AG20443 (cell line): ENCODE measurements around the gene GGT5.
"Not testable (repeated sequence)": the region's sequence is repeated elsewhere in the genome, so short reads cannot be mapped to it uniquely, and the experiment has no call there.

Source experiments
- DNase-seq: peaks from one replicate; pipeline ENCODE4 v3.0.0; 2012; ENCODE audit warnings: low spot score, mixed read lengths

GGT5 gene

DNA sequence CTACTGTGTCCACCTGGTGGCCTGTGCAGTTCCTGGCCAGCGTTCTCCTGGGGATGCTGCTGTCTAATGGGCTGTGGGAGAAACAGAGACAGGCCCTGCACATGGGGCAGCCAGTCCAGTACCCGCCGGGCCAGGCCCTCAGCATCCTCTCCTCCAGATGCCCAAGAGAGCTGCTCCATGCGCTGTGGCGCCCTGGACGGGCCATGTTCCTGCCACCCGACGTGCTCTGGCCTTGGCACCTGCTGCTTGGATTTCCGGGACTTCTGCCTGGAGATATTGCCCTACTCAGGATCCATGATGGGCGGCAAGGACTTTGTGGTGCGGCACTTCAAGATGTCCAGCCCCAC lies 62.0 kb downstream of the GGT5 start:
- DNase-seq, result not testable (repeated sequence)

- DNase-seq, result no peak
Measured at GRCh38 chr22:24181996-24182899, 62.6 kb downstream of the GGT5 start.

- peak; percentile 52 for DNase-seq
Measured at GRCh38 chr22:24181088-24181995, 63.5 kb downstream of the GGT5 start, which contains the start of gene SUSD2. Gene SUSD2, plus strand, starts transcription at chr22:24181487. Its CDS starts 33 bp downstream, at chr22:24181520.

DNA sequence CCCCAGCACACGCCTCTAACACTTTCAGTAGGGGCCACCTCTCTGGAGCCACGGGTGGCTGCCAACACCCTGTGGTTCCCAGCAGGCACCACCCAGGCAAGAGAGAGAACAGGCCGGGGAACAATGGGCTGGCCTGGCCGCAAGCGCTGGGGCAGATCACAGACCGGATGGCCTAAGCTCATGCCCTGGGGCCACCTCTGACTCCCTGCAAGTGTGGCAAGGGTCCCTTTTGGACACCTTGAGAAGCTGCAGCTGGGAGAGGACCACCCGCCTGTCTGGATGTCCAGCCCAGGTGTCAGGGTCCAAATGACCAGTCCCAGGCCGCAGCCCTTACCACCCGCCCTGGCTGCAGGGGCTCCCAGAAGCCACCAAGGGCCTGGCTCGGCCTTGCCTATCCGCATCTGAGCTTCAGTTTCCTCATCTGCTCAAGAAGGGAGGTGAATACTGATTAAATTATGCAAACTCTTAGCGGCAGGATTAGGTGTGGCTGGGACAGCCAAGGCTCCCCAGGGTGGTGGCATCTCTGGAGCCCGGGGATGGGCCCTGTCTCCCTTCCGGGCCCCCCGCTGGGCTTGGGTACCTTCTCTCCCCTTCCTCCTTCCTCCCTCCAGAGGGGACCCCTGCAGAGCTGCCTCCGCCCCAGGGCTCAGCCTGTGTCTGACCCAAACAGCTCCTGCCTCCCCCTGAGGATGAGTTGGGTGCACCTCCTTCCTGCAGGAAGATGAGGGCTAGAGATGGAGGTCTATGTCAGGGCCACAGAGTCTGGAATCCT lies 64.4 kb downstream of the GGT5 start:
- no peak for DNase-seq

DNA sequence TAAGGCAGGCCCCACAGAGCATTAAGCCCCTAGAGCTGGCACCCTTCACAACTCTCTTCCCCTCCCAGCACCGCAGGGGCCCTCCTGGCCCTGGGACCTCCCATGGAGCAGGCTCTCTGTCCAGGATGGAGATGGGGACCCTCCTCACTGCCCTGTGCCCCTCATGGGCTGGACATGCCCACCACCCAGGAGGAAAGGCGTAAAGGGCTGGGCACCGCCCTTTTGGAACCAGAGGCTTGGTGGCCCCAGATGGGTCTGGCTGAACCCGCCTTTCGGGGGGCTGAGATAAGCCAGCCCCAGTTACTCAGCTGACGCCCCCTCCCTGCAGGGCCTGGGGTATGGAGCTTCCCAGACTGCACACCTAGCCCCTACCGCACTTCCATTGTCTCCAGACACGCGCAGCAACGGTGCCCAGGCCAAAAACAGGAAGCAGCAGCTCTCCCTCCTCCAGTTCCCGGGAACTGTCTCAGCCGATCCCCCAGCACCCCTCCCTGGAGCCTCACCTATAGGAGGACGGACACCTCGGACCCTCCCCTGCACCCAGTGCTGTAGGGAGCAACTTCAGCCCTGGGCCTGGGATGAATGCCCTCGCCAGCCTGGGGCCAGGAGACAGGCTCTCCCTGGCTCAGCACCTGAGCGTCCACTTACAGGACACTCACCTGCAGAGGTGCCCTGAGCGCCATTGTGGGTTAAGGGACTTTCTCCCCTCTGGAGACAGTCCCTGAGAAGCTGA lies 65.2 kb downstream of the GGT5 start:
- DNase-seq, result no peak

DNA sequence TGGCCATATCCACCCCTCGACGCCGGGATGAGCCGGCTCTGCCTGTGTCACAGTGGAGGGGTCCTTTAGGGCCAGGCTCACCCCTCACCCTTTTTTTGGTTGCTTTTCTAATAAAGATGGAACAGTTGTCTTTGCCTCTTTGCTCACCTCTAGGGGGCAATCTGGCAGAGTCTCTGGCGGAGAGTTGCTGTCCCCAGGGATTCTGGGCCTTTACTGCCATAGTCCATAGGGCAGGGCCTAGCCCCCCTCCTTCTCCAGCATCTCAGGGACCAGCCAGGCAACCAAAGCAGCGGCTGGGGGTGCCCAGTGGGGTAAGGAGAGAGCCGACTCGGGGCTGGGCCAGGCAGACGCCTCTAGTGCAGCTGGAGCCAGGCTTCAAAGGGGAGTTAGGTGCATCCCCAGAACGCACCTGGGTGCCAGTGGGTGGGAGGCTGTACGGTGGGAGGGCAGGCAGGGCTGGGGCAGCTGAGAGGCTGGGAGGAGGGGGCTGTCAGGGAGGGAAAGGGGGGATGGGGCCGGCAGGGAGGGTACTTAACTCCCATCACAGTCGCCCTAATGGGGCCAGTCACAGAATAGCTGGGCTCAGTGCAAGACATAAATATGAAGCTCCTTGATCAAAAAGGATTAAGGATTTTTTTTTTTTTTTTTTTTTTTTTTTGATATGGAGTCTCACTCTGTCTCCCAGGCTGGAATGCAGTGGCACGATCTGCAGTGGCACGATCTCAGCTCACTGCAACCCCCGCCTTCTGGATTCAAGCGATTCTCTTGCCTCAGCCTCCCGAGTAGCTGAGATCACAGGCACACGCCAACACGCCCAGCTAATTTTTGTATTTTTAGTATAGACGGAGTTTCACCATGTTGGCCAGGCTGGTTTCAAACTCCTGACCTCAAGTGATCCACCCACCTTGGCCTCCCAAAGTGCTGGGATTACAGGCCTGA lies 66.1 kb downstream of the GGT5 start:
- DNase-seq, result no peak

DNA sequence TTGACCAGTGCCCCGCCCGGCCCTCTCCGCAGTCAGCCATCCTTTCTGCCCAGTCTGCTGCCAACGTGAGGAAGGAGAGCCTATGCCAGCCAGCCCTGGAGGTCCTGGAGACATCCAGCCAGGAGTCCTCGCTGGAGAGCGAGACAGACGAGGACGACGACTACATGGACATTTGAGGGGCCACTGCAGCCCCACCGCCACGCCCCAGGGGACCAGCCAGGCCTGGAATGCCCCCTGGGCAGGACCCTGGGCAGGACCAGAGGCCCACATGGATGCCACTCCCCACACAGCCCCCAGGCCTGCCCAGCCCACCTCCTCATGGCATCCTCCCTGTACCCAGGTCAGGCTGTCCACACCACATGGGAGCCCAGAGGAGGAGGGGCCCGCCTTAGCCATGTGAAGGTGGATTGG lies 66.9 kb downstream of the GGT5 start:
- no peak for DNase-seq

- DNase-seq, result no peak
Measured at GRCh38 chr22:24177456-24177855, 67.4 kb downstream of the GGT5 start.

- no peak for DNase-seq
Measured at GRCh38 chr22:24177045-24177444, 67.8 kb downstream of the GGT5 start.

DNA sequence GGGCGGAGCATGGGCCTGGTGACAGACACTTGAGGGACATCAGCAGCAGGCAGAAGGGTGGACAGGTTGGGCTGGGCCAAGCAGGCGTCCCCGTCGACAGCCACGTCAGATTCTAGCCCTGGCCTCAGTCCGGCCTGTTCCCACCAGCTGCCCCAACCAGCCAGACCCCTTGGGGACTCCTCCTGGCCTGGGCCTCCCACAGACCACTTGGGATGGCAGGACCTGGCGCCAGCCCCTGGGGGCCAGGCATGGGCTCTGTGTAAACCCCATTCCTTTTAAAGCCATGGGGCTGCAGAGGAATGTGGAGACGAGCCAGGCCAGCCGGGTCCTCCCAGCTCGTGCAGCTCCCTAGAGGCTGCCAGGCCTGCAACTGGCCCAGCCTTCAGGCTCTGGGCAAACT lies 68.3 kb downstream of the GGT5 start:
- no peak for DNase-seq

GRCh38 chr22:24176040-24176439 lies 68.8 kb downstream of the GGT5 start:
- DNase-seq, result no peak

DNA sequence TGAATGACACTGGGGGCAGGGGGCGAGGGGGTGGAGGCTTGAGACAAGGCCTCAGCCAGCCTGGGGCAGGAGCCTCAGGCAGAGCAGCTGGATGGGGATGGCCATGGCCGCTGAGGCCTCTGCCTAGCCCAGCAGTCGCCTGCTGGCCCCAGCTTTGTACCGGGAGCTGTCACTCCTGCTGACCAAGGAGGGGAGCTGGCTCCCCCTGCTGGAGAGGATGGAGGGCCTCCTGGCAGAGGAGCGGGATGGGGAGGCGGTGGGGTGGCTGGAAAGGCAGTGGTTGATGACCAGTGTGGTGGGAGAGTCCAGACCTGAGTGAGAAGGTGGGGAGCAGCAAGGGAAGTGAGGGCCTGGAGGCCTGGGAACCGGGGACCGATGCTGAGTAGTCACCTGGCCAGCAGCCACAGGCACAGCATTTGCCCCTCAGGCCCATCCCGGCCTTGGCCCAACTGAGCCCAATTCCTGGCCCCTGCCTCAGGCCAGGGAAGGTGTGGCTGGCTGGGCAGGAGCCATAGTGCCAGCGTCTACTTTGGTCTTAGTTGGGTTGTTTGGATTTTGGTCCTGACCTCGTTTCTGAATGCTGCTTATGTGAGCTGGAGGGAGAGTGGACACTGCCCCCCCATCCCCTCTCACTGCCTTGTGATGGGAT lies 69.6 kb downstream of the GGT5 start:
- DNase-seq, result peak; percentile 92

GRCh38 chr22:24171822-24172221 lies 73.1 kb downstream of the GGT5 start:
- DNase-seq, result no peak

DNA sequence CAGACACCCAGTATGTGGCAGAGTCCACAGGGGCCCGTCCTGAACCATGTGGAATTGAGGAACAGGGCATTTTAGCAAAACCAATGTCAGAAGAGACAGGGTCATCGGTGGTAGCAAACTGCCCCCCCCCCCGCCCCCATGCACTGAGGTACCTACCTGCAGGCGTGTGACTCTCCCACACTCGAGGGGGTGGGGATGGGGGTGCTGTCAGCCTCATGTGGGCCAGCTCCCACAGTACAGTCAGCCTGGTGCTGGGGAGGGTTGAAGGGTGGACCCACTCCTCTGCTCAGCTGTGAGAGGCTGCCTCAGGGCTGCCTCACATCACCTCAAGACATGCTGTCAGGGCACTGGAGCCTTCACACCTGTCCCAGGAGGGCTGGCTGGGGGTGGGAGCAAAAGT lies 74.2 kb downstream of the GGT5 start:
- DNase-seq, result no peak

DNA sequence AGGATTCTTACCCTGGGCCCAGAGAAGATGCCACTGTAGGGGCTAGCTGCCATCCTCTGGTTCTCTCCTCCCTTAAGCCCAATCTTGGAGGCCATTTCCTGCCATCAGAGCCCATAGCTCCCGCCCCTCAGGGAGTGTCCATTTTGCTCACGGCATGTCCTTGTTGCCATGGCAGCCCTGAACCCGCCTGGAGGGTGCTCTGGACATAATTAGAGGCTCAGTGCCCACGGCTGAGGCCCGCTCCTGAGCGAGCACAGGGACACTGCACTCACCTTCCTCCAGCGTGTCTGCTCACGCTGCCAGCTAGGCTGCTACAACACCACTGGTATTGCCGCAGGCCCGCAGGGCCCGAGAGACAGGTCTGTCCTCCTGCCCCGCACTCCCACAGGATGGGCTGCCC lies 74.7 kb downstream of the GGT5 start:
- DNase-seq, result no peak
